Gastroesophageal sphincter (tissue), 4 donors: ENCODE data around the gene KCNMA1. TPM values are rescaled to one million over a fixed set of nuclear protein-coding genes. Genes with fewer than 3 reads are reported as not detected.

ENCODE experiments used
- ATAC-seq: fragments of 150-250 bp; one replicate; pipeline ENCODE4 v1.9.1; 2016; ENCODE audit warnings: mild to moderate bottlenecking, moderate library complexity
- H3K27ac ChIP-seq, 4 donors: fragments of 200-600 bp; sonication (generic) in 3 of 4; 1 replicate in 3 of 4; 2 replicates in 1 of 4; pipeline ENCODE4 v1.5.1; 2016 to 2019
- H3K27me3 ChIP-seq: fragments of 200-600 bp; sonication (generic); one replicate; pipeline ENCODE4 v1.5.1; 2019
- H3K36me3 ChIP-seq, 2 donors: fragments of 200-600 bp; sonication (generic); one replicate each; pipeline ENCODE4 v1.5.1; 2019; ENCODE audit warnings: control low read depth in 1 of 2
- H3K4me1 ChIP-seq, 3 donors: fragments of 200-600 bp; sonication (generic); 1 replicate in 2 of 3; 2 replicates in 1 of 3; pipeline ENCODE4 v1.5.1; 2016 to 2019; ENCODE audit warnings: control low read depth in 2 of 3
- H3K4me3 ChIP-seq, 2 donors: fragments of 200-600 bp; sonication (generic); one replicate each; pipeline ENCODE4 v1.5.1; 2019; ENCODE audit warnings: mild to moderate bottlenecking in 1 of 2, moderate library complexity in 1 of 2
- H3K9me3 ChIP-seq, 3 donors: fragments of 200-600 bp; sonication (generic); one replicate each; pipeline ENCODE4 v1.5.1; 2017 to 2019; ENCODE audit warnings: control low read depth in 2 of 3
- EP300 ChIP-seq: sonication (generic); formaldehyde crosslinking; IDR thresholded peaks from one replicate; pipeline ENCODE4 v1.6.1; 2017; ENCODE audit warnings: antibody characterized with exemption, mild to moderate bottlenecking
- POLR2A ChIP-seq, 2 donors: fragments of 450-650 bp; IDR thresholded peaks; one replicate each; pipeline ENCODE4 v1.6.1; 2017; ENCODE audit warnings: antibody characterized with exemption in 2 of 2, mild to moderate bottlenecking in 2 of 2, moderate library complexity in 1 of 2
- POLR2AphosphoS5 ChIP-seq: sonication (generic); formaldehyde crosslinking; IDR thresholded peaks from one replicate; pipeline ENCODE4 v1.6.1; 2017; ENCODE audit warnings: antibody characterized with exemption
- WGBS, 2 donors: methylation state at CpG; one replicate each; pipeline ENCODE4 v1.1.5; 2018; ENCODE audit warnings: low coverage in 1 of 2; 5-methylcytosine and 5-hydroxymethylcytosine counted together
- total RNA-seq, 4 donors: library from RNA; depleted of rRNA; stranded (reverse); fragments of >200 nt; gene quantifications; one replicate each; pipeline ENCODE4 v1.1.0, GENCODE V29; 2016
- TF ChIP-seq, protein P1 (sequence below), 4 experiments: fragments of 200-600 bp in 2 of 4; fragments of 450-650 bp in 2 of 4; sonication (generic) in 1 of 4; IDR thresholded peaks; one replicate each; pipeline ENCODE4 v1.5.1; 2017 to 2019; ENCODE audit warnings: antibody characterized with exemption in 4 of 4, mild to moderate bottlenecking in 2 of 4, moderate library complexity in 2 of 4

The KCNMA1 gene
- total RNA-seq, 4 donors from 2014 or later, result 168 to 389 (median 323) TPM

DNA sequence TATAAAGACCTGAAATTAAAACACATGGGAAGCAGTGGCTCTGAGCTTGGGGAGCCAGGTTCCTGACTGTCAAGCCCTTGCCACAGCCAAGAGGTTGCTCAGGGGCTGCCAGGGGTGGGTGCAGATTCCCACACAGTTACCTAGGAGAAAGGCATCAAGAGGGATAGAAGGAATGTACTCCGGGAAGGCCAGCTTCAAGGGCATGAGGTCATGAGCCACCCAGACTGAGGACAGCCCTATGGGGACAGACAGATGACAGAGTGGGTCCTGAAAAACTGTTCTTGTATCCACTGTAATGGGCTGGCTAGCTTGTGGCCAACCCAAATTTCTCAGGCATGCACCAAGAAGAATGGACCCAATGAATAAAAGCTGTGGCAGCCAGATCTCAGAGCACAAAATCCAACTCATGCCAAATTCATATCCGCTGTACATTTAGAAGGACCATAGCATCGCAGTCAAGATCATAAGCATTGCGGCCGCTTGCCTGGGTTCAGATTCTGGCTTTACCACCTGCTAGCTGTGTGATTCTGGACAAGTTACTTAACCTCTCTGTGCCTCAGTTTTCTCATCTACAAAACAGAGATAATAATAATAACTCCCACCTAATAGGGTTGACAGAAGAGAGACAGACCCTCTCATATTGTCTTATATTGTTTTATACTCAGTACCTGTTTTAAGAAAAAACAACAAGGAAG, 44.9 kb upstream of the KCNMA1 start:
- Histone ChIP-seq H3K36me3 (no peaks in the 10 kb centered on the region), H3K9me3 (no peaks in the 10 kb centered on the region), H3K4me1 (no peaks in the 10 kb centered on the region), H3K4me3 (no peak overlapping the region), H3K27me3 (peaks cover under 1% of the 10 kb centered on the region), H3K27ac (no peak overlapping the region)
- TF ChIP-seq POLR2AphosphoS5 (no peak), EP300 (no peak), POLR2A (IDR thresholded peaks at IDR 0.05) (no peak)
- ATAC-seq, result no peak
- WGBS, 2 donors, result 96 to 100% methylated on average over 3 to 4 of the region's 5 CpGs

DNA sequence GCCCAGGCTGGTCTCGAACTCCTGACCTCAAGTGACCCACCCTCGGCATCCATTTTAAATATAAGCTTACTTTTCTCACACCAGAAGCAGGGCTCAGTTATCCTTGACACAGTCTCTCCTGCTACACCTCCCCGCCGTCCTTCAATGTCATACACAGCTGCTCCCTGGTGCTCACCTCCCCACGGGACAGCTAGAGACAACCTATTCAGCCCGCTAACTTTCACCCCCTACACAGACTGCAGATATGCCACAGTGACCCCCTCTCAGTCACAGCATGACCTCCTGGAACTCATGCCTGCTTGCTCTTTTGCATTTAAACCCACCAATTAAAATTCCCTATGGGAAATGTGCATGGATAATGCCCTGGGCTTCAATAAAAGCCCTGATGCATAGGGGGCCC, 44.2 kb upstream of the KCNMA1 start:
- Histone ChIP-seq H3K4me3 (no peak overlapping the region), H3K27me3 (no peaks in the 10 kb centered on the region), H3K36me3 (no peaks in the 10 kb centered on the region), H3K4me1 (no peaks in the 10 kb centered on the region), H3K9me3 (no peaks in the 10 kb centered on the region), H3K27ac (no peak overlapping the region)
- ATAC-seq, result no peak
- TF ChIP-seq, protein P1, sequence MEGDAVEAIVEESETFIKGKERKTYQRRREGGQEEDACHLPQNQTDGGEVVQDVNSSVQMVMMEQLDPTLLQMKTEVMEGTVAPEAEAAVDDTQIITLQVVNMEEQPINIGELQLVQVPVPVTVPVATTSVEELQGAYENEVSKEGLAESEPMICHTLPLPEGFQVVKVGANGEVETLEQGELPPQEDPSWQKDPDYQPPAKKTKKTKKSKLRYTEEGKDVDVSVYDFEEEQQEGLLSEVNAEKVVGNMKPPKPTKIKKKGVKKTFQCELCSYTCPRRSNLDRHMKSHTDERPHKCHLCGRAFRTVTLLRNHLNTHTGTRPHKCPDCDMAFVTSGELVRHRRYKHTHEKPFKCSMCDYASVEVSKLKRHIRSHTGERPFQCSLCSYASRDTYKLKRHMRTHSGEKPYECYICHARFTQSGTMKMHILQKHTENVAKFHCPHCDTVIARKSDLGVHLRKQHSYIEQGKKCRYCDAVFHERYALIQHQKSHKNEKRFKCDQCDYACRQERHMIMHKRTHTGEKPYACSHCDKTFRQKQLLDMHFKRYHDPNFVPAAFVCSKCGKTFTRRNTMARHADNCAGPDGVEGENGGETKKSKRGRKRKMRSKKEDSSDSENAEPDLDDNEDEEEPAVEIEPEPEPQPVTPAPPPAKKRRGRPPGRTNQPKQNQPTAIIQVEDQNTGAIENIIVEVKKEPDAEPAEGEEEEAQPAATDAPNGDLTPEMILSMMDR (IDR thresholded peaks at IDR 0.05), result no peak
- TF ChIP-seq EP300, result no peak
- TF ChIP-seq POLR2AphosphoS5, result no peak
- TF ChIP-seq POLR2A (IDR thresholded peaks at IDR 0.05), result no peak
- 76 to 78% methylated on average over 6 of the region's 6 CpGs for WGBS, 2 donors

DNA sequence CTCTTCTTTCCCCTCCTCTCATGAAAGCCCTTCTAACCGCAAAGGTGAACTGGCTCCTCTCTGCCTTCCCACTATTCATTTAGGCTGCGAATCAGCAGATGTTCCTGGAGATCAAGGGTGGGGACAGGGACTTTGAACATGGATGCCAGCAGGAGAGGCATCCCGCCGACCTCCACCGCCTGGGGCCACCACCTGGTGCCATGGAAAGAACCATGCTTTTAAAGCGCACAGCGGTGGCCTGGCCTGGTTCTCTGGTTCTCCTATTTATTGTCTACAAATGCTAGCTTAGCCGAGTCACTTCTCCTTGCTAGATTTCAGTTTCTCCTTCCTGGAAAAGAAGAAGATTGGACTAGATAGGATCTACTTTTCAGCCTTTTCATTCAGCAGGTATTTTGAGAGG, 43.2 kb upstream of the KCNMA1 start:
- 94 to 95% methylated on average over 5 to 7 of the region's 8 CpGs for WGBS, 2 donors
- H3K4me1 ChIP-seq, result no peaks in the 10 kb centered on the region
- H3K4me3 ChIP-seq, result no peak overlapping the region
- H3K36me3 ChIP-seq, result no peaks in the 10 kb centered on the region
- TF ChIP-seq, protein P1 (IDR thresholded peaks at IDR 0.05), result no peak
- TF ChIP-seq POLR2AphosphoS5 (no peak), EP300 (no peak), POLR2A (IDR thresholded peaks at IDR 0.05) (no peak)
- H3K27me3 ChIP-seq, result no peaks in the 10 kb centered on the region
- H3K27ac ChIP-seq, result no peak overlapping the region
- no peaks in the 10 kb centered on the region for H3K9me3 ChIP-seq
- no peak for ATAC-seq

DNA sequence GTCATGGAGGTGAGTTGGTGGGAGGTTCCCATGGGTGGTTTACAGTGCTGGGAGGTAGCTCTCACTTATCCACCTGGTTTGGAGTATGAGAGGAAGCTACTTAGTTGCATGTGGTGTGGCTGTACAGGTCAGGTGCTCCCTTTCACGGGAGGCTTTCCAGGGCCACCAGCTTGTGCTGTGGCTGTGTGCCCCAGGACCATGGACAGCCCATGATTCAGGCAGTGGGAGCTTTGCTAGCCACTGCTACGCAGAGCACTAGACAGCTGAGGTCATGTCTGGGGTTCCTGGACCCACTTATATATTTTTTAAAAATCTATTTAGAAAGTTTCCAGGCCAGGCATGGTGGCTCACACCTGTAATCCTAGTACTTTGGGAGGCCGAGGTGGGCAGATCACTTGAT, 42.5 kb upstream of the KCNMA1 start:
- Histone ChIP-seq H3K4me3 (no peak overlapping the region), H3K27ac (no peak overlapping the region), H3K9me3 (no peaks in the 10 kb centered on the region), H3K27me3 (no peaks in the 10 kb centered on the region), H3K36me3 (no peaks in the 10 kb centered on the region), H3K4me1 (no peaks in the 10 kb centered on the region)
- TF ChIP-seq, protein P1 (IDR thresholded peaks at IDR 0.05), result no peak
- TF ChIP-seq EP300, result no peak
- no peak for TF ChIP-seq POLR2A (IDR thresholded peaks at IDR 0.05)
- no peak for TF ChIP-seq POLR2AphosphoS5
- ATAC-seq, result no peak
- WGBS, 2 donors, result 93% methylated on average over 2 of the region's 3 CpGs; no CpG with 5 or more reads in 1 of the 2 donors

DNA sequence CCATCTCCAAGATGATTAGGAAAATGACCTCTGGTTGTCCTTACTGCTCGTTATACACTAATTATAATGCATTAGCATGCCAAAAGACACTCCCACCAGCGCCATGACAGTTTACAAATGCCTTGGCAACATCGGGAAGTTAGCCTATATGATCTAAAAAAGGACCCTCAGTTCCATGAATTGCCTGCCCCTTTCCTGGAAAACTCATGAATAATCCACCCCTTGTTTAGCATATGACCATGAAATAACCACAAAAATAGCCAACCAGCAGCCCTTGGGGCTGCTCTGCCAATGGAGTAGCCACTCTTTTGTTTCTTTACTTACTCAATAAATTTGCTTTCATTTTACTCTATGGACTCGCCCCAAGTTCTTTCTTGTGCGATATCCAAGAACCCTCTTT, 41.6 kb upstream of the KCNMA1 start:
- no peak for ATAC-seq
- no peaks in the 10 kb centered on the region for H3K27me3 ChIP-seq
- no peaks in the 10 kb centered on the region for H3K9me3 ChIP-seq
- H3K36me3 ChIP-seq, result no peaks in the 10 kb centered on the region
- H3K4me3 ChIP-seq, result no peak overlapping the region
- no peak overlapping the region for H3K27ac ChIP-seq
- TF ChIP-seq POLR2A (IDR thresholded peaks at IDR 0.05) (no peak), POLR2AphosphoS5 (no peak), EP300 (no peak)
- TF ChIP-seq, protein P1 (IDR thresholded peaks at IDR 0.05), result no peak
- 67 to 84% methylated on average over 5 of the region's 5 CpGs for WGBS, 2 donors
- H3K4me1 ChIP-seq, result no peaks in the 10 kb centered on the region
